NCI-H82 (cell line): Measurements from ENCODE around the gene TMEM139.
A peak's percentile ranks its signal among the peaks of the same experiment; 100 is the strongest.
"Not testable (repeated sequence)": the region's sequence is repeated elsewhere in the genome, so short reads cannot be mapped to it uniquely, and the experiment has no call there.

Experiments used
- DNase-seq: peaks from one replicate; lab custom pipeline; 2025; lab: John Stamatoyannopoulos, UW

TMEM139 gene

DNA sequence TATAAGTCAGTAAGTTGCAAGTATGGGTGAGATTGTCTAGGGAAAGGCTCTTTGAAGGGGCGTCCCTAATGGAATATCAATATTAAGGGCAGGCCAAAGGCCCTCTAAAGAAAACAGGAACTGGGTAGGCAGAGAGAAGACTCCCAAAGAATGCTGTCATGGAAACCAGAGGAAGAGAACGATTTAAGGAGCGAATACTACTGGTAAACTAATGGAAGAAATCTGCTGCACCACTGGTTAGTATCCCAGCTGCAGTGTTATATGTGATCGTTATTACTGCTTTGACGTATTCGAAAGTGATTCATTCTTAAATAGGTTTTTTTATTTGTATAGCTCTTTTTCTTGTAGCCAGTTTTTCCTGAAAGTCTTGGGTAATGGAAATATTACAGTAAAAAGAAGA, 4.7 kb downstream of the TMEM139 start:
- DNase-seq: no peak

DNA sequence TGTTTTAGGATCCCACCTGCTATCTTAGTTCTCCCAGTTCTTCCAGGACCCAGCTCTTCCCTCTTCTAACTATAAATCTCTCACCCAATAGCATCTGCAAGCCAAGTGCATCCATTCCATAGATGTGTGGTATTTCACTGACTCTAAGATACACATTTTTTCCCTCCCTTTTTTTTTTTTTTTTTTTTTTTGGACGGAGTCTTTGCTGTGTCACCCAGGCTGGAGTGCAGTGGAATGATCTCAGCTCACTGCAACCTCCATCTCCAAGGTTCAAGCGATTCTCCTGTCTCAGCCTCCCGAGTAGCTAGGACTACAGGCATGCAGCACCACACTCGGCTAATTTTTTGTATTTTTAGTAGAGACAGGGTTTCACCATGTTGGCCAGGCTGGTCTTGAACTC, 5.1 kb downstream of the TMEM139 start:
- DNase-seq: not testable (repeated sequence)

DNA sequence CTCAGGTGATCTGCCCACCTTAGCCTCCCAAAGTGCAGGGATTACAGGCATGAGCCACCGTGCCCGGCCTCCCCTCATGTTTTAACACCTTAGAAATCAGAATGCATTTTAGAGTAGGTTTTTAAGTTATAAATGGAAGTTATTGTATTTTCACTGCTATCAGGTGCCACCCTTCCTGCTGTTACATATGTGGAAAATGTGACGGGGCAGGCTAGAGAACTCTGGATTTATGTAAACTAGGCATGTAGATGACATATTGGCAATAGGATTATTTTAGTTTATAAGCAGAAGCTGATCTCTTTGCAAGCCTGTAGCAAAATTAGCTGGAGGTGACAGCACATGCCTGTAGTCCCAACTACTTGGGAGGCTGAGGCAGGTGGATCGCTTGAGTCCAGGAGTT, 5.5 kb downstream of the TMEM139 start:
- no peak for DNase-seq

DNA sequence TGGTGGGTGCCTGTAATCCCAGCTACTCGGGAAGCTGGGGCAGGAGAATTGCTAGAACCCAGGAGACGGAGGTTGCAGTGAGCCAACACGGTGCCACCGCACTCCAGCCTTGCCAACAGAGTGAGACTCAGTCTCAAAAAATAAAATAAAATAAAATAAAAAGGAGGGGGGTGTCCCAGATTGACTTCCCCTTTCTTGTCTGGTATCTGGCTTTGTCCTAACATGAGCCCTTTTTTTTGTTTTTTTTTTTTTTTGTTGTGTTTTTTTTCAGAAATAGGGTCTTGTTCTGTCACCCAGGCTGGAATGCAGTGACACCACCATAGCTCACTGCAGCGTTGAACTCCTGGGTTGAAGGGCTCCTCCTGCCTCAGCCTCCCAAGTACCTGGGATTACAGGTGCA, 8.1 kb downstream of the TMEM139 start:
- no peak for DNase-seq

DNA sequence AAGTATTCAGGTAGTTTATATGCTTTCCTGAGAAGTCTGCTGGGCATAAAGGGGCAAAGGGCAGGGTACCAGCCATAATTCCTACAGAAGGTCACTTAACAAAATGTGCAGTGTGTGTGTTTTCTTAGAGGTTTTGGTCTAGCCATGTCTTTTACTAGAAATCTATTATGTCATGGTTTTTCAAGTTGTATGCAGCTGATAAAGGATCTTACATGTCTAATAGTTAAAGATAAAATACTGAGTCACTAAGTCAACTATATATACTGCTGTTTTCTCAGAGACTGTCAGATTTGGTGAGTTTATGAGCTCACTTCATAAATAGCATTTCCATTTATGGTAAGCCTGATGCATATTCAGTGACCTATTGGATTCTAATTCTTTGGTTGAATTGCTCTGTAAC, 11.1 kb downstream of the TMEM139 start:
- DNase-seq: no peak

DNA sequence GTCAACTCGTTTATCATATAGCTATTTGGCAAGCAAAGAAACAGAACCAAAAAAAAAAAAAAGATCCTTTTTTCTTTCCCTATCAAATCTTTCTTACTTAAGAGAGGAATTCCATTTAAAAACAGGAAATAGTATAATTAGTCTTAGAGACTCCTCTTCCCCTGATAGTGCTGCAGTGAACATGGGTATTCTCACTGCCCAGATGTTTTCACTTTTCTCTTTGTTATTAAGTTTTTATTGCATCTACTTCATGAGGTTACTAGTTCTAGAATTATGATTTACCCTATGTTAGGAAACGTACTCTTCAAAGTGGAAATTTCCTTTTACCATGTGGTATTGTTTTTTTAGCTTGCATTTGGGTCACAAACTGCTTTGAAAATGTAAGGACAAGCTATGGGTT, 11.9 kb downstream of the TMEM139 start:
- DNase-seq: no peak

DNA sequence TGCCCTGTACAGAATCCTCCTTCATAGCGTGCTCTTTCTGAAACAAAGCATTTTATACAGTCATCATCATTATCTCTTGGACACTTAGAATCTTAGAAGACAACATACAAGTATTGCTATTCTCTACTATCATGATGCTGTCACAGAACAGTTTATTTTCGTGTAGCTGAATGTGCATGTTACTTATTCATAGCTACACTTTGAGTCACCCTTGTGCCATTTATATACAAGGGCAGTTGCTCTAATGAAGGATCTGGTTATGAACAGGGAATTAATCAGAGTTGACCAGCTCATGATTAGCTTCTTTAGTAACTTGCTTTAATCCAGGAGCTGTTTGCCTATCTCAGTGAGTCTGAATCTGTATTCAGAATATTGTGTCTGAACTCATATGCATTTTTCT, 14.6 kb downstream of the TMEM139 start:
- DNase-seq: no peak

DNA sequence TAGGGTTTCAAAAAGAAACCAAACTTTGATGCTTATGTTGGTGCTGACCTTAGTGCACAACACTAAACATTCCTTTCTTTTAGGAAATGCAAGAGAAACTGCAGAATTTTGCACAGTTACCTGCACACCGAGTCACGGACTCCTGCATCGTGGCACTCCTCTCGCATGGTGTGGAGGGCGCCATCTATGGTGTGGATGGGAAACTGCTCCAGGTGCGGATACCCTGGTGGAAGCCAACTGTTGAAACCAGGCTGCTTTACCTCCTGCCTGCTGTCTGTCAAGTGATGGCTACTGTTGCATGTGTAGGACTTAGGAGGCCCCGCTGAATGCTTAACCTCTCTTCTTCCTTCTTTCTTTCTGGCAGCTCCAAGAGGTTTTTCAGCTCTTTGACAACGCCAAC, 15.1 kb downstream of the TMEM139 start:
- peak; percentile 50 for DNase-seq

DNA sequence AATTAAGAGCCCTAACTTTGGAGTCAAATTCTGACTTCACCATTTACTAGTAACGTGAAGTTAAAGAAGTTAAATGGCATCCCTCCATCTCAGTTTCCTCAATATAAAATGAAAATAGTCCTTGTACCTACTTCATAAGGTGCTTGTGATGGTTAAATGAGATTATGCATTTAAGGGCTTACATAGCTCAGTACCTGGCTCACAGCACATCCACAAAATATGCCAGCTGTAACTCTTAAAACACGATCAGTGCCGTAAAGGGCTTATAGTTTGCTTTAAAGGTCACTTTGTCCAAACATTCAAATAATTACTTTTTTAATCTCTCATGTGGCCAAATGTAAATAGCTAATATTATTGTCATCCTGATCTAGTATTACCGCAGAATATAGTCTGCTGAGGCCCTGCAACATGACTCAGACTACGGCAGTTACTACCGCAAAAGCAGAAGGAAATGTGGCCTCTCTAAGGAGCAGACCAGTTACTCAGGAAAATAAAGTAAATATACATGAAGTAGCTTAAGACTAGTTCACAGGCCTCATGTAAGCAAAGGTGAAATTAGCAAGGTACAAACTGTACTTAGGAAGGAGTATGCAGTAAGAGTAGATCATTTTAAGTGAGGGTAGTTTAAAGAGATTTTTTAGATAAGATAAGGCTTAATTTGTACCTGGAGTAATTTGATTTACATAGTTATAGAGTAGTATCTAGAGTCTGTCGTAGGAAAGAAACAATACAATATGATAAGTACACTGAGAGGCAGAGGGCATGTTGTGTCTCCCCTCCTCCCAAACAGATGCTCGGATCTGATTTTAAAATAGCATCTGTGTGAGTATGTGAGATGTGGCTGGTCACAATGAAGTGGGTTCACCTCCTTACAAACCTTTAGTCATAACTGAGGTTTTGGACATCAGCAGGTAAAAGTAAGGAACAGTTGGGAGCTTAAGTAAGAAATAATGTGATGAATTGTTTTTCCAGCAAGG, 16.5 kb downstream of the TMEM139 start:
- DNase-seq: no peak

DNA sequence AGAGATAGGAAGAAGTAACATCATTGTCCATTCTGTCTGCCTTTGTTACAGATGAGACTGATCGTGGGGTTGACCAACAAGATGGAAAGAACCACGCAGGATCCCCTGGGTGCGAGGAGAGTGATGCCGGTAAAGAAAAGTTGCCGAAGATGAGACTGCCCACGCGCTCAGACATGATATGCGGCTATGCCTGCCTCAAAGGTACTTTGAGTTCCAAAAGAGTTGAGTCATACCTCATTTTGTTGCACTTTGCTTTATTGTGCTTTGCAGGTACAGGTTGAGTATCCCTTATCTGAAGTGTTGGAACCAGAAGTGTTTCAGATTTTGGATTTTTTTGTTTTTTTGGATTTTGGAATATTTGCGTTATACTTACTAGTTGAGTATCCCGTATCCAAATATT, 19.0 kb downstream of the TMEM139 start:
- DNase-seq: no peak

DNA sequence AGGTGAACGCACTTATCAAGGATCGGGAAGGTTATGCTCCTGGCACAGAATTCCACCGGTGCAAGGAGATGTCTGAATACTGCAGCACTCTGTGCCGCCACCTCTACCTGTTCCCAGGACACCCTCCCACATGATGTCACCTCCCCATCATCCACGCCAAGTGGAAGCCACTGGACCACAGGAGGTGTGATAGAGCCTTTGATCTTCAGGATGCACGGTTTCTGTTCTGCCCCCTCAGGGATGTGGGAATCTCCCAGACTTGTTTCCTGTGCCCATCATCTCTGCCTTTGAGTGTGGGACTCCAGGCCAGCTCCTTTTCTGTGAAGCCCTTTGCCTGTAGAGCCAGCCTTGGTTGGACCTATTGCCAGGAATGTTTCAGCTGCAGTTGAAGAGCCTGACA, 20.2 kb downstream of the TMEM139 start:
- no peak for DNase-seq

DNA sequence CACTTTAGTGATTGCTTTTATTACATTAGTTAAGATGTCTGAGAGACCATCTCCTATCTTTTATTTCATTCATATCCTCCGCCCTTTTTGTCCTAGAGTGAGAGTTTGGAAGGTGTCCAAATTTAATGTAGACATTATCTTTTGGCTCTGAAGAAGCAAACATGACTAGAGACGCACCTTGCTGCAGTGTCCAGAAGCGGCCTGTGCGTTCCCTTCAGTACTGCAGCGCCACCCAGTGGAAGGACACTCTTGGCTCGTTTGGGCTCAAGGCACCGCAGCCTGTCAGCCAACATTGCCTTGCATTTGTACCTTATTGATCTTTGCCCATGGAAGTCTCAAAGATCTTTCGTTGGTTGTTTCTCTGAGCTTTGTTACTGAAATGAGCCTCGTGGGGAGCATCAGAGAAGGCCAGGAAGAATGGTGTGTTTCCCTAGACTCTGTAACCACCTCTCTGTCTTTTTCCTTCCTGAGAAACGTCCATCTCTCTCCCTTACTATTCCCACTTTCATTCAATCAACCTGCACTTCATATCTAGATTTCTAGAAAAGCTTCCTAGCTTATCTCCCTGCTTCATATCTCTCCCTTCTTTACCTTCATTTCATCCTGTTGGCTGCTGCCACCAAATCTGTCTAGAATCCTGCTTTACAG, 20.8 kb downstream of the TMEM139 start:
- DNase-seq: peak; percentile 60

DNA sequence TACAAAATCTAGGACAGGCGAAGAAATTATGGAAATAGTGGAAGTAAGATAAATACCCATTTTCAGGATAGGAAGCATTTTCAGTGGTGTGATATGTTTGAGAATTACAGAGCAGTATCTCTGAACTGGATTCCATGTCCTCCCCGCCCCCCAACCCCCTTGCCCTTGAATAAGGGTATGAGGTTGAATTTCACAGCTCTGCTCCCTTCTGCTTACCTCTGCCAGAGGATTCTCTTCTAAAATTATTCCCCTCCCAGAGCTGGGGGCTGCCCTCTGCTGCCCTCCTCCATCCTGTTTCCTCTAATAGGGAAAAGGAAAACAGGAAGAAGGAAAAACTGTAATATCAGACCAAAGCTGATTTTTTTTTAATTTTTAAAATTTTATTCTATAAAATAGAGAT, 23.9 kb downstream of the TMEM139 start:
- no peak for DNase-seq

DNA sequence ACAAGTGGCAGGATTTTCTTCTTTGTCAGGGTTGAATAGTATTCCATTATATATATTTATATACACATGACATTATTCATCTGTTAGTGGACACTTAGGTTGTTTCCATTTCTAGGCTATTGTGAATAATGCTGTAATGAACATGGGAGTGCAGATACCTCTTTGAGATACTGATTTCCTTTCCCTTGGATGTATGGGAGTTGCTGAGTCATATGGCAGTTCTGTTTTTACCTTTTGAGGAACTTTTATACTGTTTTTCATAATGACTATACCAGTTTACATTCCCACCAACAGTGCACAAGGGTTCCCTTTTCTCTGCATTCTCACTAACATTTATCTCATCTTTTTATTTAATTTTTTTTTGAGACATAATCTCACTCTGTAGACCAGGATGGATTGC, 29.4 kb downstream of the TMEM139 start:
- DNase-seq: no peak

DNA sequence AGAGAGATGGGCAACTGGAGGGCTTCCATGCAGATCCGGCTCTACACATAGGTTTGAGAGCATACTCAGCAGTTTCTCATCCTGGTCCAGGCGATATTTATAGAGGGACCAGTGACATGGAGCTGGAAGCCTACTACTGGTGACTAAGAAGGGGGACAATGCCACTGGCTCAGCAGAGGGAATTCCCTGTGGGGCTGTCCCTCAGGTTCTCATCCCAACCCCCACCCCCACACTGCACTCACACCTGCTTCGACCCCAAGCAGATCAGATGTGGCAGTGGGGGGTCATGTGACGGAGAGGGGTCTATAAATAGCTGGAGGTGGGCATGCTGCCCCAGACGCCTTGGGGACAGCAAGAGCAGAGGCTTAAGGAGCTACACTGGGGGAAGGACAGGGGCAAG, 31.0 kb downstream of the TMEM139 start, which contains the start of gene CLCN1:
TSS of gene CLCN1 (plus strand) at position 336 of the 400 bp plus-strand sequence. CDS start 102 bp downstream, outside the sequence.
- no peak for DNase-seq

DNA sequence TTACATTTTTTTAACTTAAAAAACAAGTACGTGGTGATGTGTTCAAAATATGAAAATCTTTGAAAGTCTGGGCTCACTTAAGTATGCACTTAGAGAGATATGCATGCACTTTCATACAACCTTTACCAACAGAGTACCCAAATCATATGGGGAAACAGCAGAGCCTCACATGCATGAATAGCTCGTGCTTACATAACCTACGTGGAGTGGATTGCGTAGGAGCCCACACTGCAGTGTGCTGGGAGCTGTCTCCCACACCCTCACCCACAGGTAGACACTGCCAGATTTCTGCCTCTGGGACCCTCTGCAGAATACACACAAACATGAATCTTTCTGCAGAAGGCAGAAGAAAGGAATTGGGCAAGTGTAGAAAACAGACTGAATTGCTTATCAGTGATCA, 31.7 kb downstream of the TMEM139 start:
- no peak for DNase-seq

DNA sequence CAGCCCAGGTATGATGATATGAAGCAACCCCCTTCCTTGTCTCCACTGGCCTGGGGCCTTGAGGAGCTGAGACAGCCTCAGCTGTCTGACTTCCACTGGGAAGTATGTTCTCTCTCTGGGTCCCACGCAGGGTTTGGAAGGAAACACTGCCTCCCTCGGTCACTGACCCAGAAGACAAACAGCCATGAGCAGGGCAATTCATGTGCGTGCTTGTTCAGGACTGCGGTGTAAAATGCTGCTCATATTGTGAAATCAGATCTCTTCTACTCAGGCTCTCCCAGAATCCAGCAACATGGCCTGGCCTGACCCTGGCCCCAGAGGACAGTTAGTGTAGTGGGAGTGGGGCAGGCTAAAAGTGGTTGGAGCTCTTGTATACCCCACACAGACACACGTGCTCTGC, 33.9 kb downstream of the TMEM139 start:
- no peak for DNase-seq

DNA sequence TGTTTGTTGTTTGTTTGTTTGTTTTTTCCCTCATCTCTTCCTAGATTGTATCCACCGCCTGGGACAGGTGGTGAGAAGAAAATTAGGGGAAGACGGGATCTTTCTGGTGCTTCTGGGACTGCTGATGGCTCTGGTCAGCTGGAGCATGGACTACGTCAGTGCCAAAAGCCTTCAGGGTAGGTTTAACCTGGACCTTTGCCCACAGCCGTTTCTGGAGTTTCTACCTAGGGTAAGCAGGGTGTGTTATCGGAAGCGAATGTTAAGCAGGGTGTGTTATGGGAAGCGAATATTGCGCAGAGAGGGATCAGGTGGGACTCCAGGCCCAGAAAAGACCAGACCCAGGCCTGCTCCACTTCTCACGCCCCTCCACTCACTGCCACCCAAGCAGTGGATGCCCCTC, 35.9 kb downstream of the TMEM139 start:
- no peak for DNase-seq

DNA sequence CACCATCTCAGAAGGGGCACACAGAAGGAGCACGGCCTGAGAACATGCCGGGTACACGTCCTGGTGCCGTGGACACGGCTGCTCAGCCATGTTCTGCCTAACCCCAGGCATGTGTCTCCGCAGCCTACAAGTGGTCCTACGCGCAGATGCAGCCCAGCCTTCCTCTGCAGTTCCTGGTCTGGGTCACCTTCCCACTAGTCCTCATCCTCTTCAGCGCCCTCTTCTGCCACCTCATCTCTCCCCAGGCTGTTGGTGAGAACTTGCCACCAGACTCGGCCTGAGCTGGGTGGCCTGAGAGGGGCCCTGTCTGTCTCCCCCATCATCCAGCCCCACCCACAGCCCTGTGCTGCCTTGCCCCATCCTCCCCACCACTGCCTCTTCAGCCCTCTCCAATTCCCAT, 36.5 kb downstream of the TMEM139 start:
- no peak for DNase-seq

DNA sequence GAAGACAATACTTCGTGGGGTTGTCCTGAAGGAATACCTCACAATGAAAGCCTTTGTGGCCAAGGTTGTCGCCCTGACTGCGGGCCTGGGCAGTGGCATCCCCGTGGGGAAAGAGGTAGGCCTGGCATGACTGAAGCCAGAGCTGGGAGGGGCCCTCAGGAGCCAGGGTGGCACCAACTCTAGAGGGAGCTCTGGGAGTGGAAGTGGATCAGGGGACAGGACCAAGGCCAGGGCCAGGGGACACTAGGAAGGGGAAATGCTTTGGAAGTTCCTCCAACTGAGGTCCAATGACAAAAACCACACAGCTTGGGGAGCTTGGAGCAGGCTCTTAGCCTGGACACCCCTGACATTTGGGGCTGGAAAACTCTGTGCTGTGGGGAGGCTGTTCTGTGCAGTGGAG, 37.0 kb downstream of the TMEM139 start:
- no peak for DNase-seq

DNA sequence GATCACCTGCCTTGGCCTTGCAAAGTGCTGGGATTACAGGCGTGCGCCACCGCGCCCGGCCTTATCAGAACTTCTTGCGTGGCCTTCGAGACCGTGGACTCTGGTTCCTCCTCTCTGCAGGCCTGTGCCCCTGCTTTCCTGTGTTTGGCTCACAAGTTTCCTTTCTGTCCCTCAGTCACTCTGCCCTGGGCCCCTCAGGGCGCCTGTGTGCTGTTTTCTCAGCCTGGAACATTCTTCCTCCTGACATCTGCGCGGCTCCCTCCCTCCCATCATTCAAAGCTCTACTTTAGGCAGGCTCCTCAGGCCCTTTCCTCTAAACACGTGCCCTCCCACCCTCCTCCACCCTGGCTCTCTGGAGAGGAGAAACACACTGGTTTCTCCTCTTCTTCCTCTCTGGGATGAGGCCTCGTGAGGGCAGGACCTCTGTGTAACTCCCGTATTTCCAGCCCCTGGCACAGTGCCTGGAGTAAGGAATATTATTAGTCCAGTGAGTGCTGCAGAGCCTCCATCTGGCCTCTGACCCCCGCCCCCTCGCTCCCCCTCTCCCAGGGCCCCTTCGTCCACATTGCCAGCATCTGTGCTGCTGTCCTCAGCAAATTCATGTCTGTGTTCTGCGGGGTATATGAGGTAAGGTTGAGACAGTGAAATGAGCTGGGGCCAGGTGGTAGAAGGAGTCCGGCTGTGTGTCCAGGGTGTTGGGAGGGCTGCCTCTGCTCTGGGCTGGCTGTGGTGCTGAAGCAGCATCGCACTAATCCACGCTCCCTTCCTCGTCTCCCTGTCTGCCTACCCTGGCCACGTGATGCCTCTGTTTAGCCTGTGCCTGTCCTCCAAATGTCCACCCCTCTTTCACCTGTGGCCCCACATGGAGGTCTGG, 38.2 kb downstream of the TMEM139 start:
- DNase-seq: no peak

DNA sequence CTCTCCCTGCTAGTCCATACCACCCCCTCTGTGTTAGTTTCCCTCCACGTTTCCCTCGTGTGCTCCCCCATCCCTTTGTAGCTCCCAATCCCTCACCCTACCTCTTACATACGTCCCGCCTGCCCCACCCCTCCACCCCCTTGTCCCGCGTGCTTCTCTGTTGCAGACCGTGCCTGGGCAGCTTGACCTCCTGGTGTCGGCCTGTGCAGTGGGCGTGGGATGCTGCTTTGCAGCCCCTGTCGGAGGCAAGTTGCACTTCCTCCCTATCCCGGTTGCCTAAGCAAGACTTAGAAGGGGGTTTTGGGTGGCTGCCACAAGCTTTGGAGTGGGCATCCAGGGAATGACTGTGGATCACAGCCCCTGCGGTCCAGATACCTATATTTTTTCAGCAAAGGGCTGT, 38.9 kb downstream of the TMEM139 start:
- no peak for DNase-seq
